ENCODE results near the gene GDF10.

Gene GDF10

DNA sequence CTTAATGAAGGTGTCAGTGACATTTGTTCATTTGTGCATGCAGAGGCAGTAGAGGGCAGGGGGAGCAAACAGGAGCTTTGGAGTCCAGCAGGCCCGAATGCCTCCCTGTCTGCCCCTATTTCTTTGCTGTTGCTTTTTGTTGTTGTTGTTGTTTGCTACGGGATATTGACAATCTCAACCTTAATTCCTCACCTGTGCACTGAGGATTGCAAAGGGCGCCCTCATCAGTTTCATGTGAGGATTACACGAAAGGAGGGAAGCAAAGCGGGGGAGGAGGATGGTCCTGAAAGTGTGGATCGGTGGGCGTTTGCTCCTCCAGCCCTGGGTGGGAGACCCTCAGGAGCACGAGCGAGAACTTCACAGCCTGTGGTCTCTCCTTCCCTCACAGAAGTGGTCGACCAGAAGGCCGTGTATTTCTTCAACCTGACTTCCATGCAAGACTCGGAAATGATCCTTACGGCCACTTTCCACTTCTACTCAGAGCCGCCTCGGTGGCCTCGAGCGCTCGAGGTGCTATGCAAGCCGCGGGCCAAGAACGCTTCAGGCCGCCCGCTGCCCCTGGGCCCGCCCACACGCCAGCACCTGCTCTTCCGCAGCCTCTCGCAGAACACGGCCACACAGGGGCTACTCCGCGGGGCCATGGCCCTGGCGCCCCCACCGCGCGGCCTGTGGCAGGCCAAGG is 9.6 kb downstream of the GDF10 start:
- TF ChIP-seq, protein P1, sequence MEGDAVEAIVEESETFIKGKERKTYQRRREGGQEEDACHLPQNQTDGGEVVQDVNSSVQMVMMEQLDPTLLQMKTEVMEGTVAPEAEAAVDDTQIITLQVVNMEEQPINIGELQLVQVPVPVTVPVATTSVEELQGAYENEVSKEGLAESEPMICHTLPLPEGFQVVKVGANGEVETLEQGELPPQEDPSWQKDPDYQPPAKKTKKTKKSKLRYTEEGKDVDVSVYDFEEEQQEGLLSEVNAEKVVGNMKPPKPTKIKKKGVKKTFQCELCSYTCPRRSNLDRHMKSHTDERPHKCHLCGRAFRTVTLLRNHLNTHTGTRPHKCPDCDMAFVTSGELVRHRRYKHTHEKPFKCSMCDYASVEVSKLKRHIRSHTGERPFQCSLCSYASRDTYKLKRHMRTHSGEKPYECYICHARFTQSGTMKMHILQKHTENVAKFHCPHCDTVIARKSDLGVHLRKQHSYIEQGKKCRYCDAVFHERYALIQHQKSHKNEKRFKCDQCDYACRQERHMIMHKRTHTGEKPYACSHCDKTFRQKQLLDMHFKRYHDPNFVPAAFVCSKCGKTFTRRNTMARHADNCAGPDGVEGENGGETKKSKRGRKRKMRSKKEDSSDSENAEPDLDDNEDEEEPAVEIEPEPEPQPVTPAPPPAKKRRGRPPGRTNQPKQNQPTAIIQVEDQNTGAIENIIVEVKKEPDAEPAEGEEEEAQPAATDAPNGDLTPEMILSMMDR (IDR thresholded peaks at IDR 0.05; ENCODE audit: low read depth, low read length, missing control alignments) = peak; percentile 30
- DNase-seq (ENCODE audit: low read depth) = no peak
- H3K4me3 ChIP-seq (ENCODE audit: low read depth, low read length) = no peak overlapping the region

DNA sequence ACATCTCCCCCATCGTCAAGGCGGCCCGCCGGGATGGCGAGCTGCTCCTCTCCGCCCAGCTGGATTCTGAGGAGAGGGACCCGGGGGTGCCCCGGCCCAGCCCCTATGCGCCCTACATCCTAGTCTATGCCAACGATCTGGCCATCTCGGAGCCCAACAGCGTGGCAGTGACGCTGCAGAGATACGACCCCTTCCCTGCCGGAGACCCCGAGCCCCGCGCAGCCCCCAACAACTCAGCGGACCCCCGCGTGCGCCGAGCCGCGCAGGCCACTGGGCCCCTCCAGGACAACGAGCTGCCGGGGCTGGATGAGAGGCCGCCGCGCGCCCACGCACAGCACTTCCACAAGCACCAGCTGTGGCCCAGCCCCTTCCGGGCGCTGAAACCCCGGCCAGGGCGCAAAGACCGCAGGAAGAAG is 10.1 kb downstream of the GDF10 start:
- DNase-seq (ENCODE audit: low read depth) = no peak
- TF ChIP-seq, protein P1 (IDR thresholded peaks at IDR 0.05; ENCODE audit: low read depth, low read length, missing control alignments) = no peak
- no peak overlapping the region for H3K4me3 ChIP-seq (ENCODE audit: low read depth, low read length)

DNA sequence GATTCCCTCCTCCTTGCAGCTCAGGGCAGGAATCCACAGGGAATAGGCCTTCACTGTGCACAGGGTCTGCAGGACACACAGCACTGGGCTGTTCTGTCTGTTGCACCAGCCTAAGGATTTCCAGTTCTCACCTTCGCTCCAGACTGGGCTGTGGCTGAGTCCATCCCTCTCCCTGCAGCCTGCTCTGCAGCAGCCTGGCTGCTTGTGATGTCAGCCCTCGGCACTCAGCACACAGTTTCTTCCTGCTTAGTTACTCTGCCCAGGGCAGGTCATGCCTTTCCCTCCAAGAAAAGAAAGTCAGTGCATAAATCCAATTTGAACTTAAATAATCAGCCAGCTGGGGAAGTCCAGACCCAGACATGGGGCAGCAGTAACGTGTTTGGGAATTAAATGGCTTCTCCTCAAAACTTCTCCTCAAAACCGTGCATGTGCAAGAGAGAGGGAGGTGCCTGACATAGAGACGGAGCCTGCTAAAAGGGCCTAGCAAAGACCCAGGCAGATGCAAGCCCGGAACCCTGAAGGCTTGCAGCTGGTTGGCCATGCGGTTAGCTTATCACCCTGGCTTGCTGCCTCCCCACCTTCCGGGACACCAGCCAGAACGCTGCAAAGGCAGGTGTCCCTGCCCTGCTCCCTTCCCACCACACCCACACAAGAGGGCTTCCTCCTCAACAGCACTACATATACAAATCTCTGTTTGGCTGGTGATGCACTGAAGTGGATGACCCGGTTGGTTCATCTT is 11.4 kb downstream of the GDF10 start:
- TF ChIP-seq, protein P1 (IDR thresholded peaks at IDR 0.05; ENCODE audit: low read depth, low read length, missing control alignments) = no peak
- DNase-seq (ENCODE audit: low read depth) = no peak
- H3K4me3 ChIP-seq (ENCODE audit: low read depth, low read length) = no peak overlapping the region

DNA sequence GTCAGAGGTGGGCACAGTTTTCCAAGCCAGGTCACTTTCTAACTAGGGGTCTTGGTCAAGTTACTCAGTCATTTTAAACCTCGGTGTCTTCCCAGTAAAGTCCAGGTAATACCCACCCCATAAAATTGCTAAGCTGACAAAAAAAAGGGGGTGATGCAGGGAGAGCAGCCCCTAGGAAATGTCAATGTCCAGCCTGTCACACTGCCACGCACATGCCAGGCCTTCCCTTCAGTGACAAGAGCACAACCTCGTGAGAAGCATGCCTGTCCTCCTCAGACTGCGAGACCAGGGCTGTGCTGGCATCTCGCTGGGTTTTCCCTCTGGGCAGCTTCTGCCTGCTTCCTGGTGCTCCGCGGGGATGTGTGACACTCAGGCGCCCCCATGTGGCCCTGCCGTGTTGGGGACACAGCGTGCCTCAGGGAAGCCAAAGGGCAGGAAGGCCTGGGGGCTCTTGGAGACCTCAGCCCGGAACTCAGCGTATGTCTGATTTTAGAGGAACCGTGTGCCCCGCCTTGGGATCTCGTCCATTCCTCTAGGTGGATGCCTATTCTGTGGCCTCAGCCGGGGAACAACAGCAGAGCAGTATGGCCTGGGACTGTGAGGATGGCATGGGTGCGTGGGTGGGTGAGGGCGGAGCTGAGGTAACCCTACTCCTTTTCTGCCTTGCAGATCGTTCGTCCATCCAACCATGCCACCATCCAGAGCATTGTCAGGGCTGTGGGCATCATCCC is 12.1 kb downstream of the GDF10 start:
- no peak for DNase-seq (ENCODE audit: low read depth)
- H3K4me3 ChIP-seq (ENCODE audit: low read depth, low read length) = no peak overlapping the region
- TF ChIP-seq, protein P1 (IDR thresholded peaks at IDR 0.05; ENCODE audit: low read depth, low read length, missing control alignments) = peak; percentile 85

DNA sequence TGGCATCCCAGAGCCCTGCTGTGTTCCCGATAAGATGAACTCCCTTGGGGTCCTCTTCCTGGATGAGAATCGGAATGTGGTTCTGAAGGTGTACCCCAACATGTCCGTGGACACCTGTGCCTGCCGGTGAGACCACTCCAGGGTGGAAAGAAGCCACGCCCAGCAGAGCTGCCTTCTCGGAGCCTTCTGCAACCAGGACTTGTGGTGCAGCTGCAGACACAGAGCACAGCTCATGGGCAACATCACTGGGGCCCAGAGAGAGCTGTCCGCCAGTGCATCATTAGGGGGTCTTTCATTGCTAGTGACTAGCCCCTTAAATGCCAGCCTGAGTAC is 12.6 kb downstream of the GDF10 start:
- H3K4me3 ChIP-seq (ENCODE audit: low read depth, low read length) = no peak overlapping the region
- no peak for DNase-seq (ENCODE audit: low read depth)
- TF ChIP-seq, protein P1 (IDR thresholded peaks at IDR 0.05; ENCODE audit: low read depth, low read length, missing control alignments) = no peak

DNA sequence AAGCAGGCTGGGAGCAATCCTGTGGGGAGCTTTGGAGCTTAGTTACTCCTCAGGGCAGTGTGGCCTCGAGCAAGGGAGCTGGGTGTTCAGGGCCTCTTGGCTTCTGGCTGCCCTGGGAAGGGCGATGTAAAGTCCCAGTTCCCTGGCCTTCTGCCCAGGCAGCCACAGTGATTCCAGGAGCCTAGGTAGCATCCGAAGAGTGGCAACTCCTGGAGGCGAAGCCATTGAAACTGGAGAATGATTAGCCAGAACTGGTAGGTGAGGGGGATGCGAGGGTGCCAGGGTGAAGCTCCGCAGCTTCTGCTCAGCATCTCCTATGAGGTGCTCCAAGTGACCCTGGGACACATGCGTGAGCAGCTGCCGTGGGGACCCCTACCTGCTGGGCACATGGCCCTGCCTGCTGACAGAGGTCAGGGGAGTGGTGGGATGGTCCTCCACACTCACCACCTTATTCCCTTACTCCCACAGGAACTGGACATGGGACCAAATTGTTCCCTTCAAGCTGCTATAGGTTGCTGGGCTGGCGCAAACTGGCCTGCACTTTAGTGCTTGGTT is 14.5 kb downstream of the GDF10 start:
- TF ChIP-seq, protein P1 (IDR thresholded peaks at IDR 0.05; ENCODE audit: low read depth, low read length, missing control alignments) = no peak
- H3K4me3 ChIP-seq (ENCODE audit: low read depth, low read length) = no peak overlapping the region
- no peak for DNase-seq (ENCODE audit: low read depth)
